Measurements from ENCODE around the gene SAMD5. TPM values are rescaled to one million over a fixed set of nuclear protein-coding genes. Genes with fewer than 3 reads are reported as not detected.

The SAMD5 gene
- total and polyA plus RNA-seq, 2 of the 8 experiments (the other 6 are each of a cell fraction or from before 2014, with no cell fraction given) = 0.02 to 0.04 TPM

- no peaks in the 10 kb centered on the region for H3K79me2 ChIP-seq (ENCODE audit: control insufficient read depth in 1 of 2, insufficient read depth in 2 of 2, low read length in 2 of 2)
- no peak overlapping the region for H3K18ac ChIP-seq (ENCODE audit: extremely low read depth, low read length)
- H2BK20ac ChIP-seq (ENCODE audit: low read length) = no peak overlapping the region
- H3K36me3 ChIP-seq (ENCODE audit: control insufficient read depth in 2 of 4, insufficient read depth in 4 of 4, low read length in 3 of 4) = no peaks in the 10 kb centered on the region
- no peak overlapping the region for H3K27ac ChIP-seq (ENCODE audit: low read depth, low read length)
- no peak overlapping the region for H4K91ac ChIP-seq (replicated peaks; ENCODE audit: insufficient read length, low read length)
- H3K9ac ChIP-seq (replicated peaks in 1 of 4; ENCODE audit: extremely low read depth in 1 of 4, low read depth in 3 of 4, low read length in 3 of 4) = no peak overlapping the region
- H3K9me3 ChIP-seq (ENCODE audit: insufficient read depth in 2 of 2, low read depth in 1 of 2, low read length in 1 of 2) = no peaks in the 10 kb centered on the region
- no peaks in the 10 kb centered on the region for H3K27me3 ChIP-seq (replicated peaks in 1 of 4; ENCODE audit: control insufficient read depth in 3 of 4, extremely low read depth in 1 of 4, insufficient read depth in 3 of 4, low read length in 3 of 4)
- H3K14ac ChIP-seq (ENCODE audit: insufficient read length) = no peak overlapping the region
- no peak overlapping the region for H3K56ac ChIP-seq (replicated peaks; ENCODE audit: insufficient read length, low read depth, low read length)
- 94% methylated on average over 1 of the region's 1 CpG; no CpG with 5 or more reads in 1 of the 2 experiments for WGBS, 2 experiments (ENCODE audit: extremely low coverage in 1 of 2, insufficient coverage in 1 of 2, insufficient read length in 1 of 2, insufficient replicate concordance in 2 of 2, low coverage in 1 of 2, low lambda C conversion rate in 2 of 2, missing lambda C conversion rate in 1 of 2)
- no peaks in the 10 kb centered on the region for H3K23me2 ChIP-seq (ENCODE audit: low read depth, low read length)
- TF ChIP-seq EP300 (IDR thresholded peaks at IDR 0.05; ENCODE audit: borderline replicate concordance in 1 of 2, low read depth in 2 of 2, low read length in 2 of 2) (no peak), CTCF (IDR thresholded peaks at IDR 0.05; ENCODE audit: control extremely low read depth in 1 of 3, insufficient read depth in 1 of 3, low read depth in 1 of 3, low read length in 3 of 3) (no peak), POLR2A (IDR thresholded peaks at IDR 0.05; ENCODE audit: control extremely low read depth in 1 of 2, low read depth in 2 of 2, low read length in 2 of 2) (no peak)
- TF ChIP-seq, protein P1, sequence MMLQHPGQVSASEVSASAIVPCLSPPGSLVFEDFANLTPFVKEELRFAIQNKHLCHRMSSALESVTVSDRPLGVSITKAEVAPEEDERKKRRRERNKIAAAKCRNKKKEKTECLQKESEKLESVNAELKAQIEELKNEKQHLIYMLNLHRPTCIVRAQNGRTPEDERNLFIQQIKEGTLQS (IDR thresholded peaks at IDR 0.05; ENCODE audit: insufficient read depth, low read depth, low read length) = no peak
- no peak overlapping the region for H3K23ac ChIP-seq (ENCODE audit: insufficient read length)
- H4K8ac ChIP-seq (ENCODE audit: extremely low read depth, insufficient read depth, low read length) = no peak overlapping the region
- DNase-seq (ENCODE audit: low read depth in 1 of 2, low spot score in 2 of 2) = no peak
- no peak overlapping the region for H2BK120ac ChIP-seq (replicated peaks; ENCODE audit: low read depth, low read length)
- no peak overlapping the region for H2AK5ac ChIP-seq (ENCODE audit: low read depth, low read length)
- H3K4me1 ChIP-seq (replicated peaks in 1 of 4; ENCODE audit: control insufficient read depth in 3 of 4, insufficient read depth in 4 of 4, low read length in 3 of 4) = no peaks in the 10 kb centered on the region
- no peaks in the 10 kb centered on the region for H4K20me1 ChIP-seq (replicated peaks in 1 of 2; ENCODE audit: control insufficient read depth in 1 of 2, insufficient read depth in 2 of 2, low read length in 2 of 2)
- no peak overlapping the region for H2BK15ac ChIP-seq (ENCODE audit: low read length)
- H3K4ac ChIP-seq (replicated peaks; ENCODE audit: insufficient read length, low read depth, low read length) = no peak overlapping the region
- no peak overlapping the region for H2BK12ac ChIP-seq (ENCODE audit: low read depth, low read length)
- H3K4me3 ChIP-seq (ENCODE audit: extremely low read depth in 1 of 4, insufficient read depth in 2 of 4, low read depth in 3 of 4, low read length in 4 of 4) = no peak overlapping the region
- H3K79me1 ChIP-seq (ENCODE audit: low read depth, low read length) = no peaks in the 10 kb centered on the region
- no peak overlapping the region for H3K4me2 ChIP-seq (ENCODE audit: insufficient read depth in 1 of 2, low read depth in 2 of 2, low read length in 2 of 2)
- CTCF ChIA-PET (ENCODE audit: partially characterized antibody) = no interaction called here
- H4K5ac ChIP-seq (ENCODE audit: insufficient read length, low read depth, low read length) = no peak overlapping the region
- H2BK5ac ChIP-seq (ENCODE audit: low read depth, low read length) = no peak overlapping the region
- no peak for FAIRE-seq
- POLR2A ChIA-PET (ENCODE audit: partially characterized antibody) = no interaction called here
- H2AFZ ChIP-seq (ENCODE audit: low read length) = peak overlapping the region; percentile 85; the same call in 1 of the 2 replicates
These were observed 48.7 kb upstream of the SAMD5 start for GRCh38 chr6:147459780-147460179.

Measured in H1 (cell line).